Measurements from ENCODE around the gene GLYATL3.

DNA sequence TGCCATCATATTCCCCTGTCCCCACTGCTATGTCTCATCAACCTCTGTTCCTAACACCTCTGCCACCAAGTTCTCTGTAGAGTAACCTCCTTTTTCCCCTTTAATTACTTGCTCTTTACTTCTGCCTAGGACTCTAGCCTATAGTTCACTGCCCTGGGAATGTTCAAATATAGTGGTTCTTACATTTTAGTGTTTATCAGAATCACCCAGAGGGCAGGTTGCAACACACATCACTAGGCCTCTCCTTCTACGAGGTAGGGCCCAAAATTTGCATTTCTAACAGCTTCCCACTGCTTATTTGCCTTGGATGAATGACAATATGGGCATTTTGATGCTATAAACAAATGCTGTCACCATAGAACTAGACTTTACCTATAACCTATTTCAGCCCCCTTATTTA lies 27.6 kb downstream of the GLYATL3 start:
- TF ChIP-seq, protein P1, sequence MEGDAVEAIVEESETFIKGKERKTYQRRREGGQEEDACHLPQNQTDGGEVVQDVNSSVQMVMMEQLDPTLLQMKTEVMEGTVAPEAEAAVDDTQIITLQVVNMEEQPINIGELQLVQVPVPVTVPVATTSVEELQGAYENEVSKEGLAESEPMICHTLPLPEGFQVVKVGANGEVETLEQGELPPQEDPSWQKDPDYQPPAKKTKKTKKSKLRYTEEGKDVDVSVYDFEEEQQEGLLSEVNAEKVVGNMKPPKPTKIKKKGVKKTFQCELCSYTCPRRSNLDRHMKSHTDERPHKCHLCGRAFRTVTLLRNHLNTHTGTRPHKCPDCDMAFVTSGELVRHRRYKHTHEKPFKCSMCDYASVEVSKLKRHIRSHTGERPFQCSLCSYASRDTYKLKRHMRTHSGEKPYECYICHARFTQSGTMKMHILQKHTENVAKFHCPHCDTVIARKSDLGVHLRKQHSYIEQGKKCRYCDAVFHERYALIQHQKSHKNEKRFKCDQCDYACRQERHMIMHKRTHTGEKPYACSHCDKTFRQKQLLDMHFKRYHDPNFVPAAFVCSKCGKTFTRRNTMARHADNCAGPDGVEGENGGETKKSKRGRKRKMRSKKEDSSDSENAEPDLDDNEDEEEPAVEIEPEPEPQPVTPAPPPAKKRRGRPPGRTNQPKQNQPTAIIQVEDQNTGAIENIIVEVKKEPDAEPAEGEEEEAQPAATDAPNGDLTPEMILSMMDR (conservative IDR thresholded peaks at IDR 0.05; ENCODE audit: low read depth, low read length), result no peak
- TF ChIP-seq POLR2A (IDR thresholded peaks at IDR 0.05; ENCODE audit: low read depth, low read length) (no peak), MAZ (IDR thresholded peaks at IDR 0.05; ENCODE audit: borderline replicate concordance, low read depth, low read length) (no peak), FOS (IDR thresholded peaks at IDR 0.05; ENCODE audit: low read depth, low read length) (no peak), RAD21 (IDR thresholded peaks at IDR 0.05; ENCODE audit: low read length) (no peak), SMC3 (IDR thresholded peaks at IDR 0.05; ENCODE audit: low read depth, low read length) (no peak)
- TF ChIP-seq, protein P2, sequence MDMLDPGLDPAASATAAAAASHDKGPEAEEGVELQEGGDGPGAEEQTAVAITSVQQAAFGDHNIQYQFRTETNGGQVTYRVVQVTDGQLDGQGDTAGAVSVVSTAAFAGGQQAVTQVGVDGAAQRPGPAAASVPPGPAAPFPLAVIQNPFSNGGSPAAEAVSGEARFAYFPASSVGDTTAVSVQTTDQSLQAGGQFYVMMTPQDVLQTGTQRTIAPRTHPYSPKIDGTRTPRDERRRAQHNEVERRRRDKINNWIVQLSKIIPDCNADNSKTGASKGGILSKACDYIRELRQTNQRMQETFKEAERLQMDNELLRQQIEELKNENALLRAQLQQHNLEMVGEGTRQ (IDR thresholded peaks at IDR 0.05; ENCODE audit: low read depth, low read length), result no peak

All from IMR-90 (cell line).